Effector memory CD4-positive, alpha-beta T cell (primary cell): ENCODE data around the gene LRRN2.
"Not testable (repeated sequence)": the region's sequence is repeated elsewhere in the genome, so short reads cannot be mapped to it uniquely, and the experiment has no call there.

Source experiments
- DNase-seq, 3 donors: peaks; one replicate each; pipeline ENCODE4 v3.0.0-alpha.2; 2020
- H3K27ac ChIP-seq: 2 replicates; pipeline ENCODE4 v1.7.0; 2013; ENCODE audit warnings: mild to moderate bottlenecking, low read length, moderate library complexity; ENCODE audit not compliant: insufficient read depth, poor library complexity, severe bottlenecking
- H3K27me3 ChIP-seq: replicated peaks from 2 replicates; pipeline ENCODE4 v1.7.0; 2013; ENCODE audit warnings: mild to moderate bottlenecking, low read length; ENCODE audit not compliant: insufficient read depth, control insufficient read depth, poor library complexity, severe bottlenecking
- H3K36me3 ChIP-seq: 2 replicates; pipeline ENCODE4 v1.7.0; 2013; ENCODE audit warnings: mild to moderate bottlenecking, low read length, moderate library complexity; ENCODE audit not compliant: control insufficient read depth, insufficient read depth
- H3K4me1 ChIP-seq: 2 replicates; pipeline ENCODE4 v1.7.0; 2013; ENCODE audit warnings: low read length, mild to moderate bottlenecking; ENCODE audit not compliant: control insufficient read depth, insufficient read depth, poor library complexity, severe bottlenecking
- H3K4me3 ChIP-seq: 2 replicates; pipeline ENCODE4 v1.7.0; 2013; ENCODE audit warnings: low read length, low read depth, mild to moderate bottlenecking; ENCODE audit not compliant: insufficient read depth, poor library complexity, severe bottlenecking
- H3K9me3 ChIP-seq: 2 replicates; pipeline ENCODE4 v1.7.0; 2013; ENCODE audit warnings: mild to moderate bottlenecking, low read length, moderate library complexity; ENCODE audit not compliant: control insufficient read depth

The LRRN2 gene

GRCh38 chr1:204692841-204693356 lies 7.4 kb upstream of the LRRN2 start:
- H3K9me3 ChIP-seq = no peaks in the 10 kb centered on the region
- DNase-seq = no peak
- no peak overlapping the region for H3K27ac ChIP-seq
- no peaks in the 10 kb centered on the region for H3K27me3 ChIP-seq
- no peaks in the 10 kb centered on the region for H3K4me1 ChIP-seq
- no peaks in the 10 kb centered on the region for H3K36me3 ChIP-seq
- no peak overlapping the region for H3K4me3 ChIP-seq

GRCh38 chr1:204692325-204692840 lies 6.8 kb upstream of the LRRN2 start:
- Histone ChIP-seq H3K27me3 (no peaks in the 10 kb centered on the region), H3K9me3 (no peaks in the 10 kb centered on the region), H3K36me3 (no peaks in the 10 kb centered on the region)

GRCh38 chr1:204691328-204691730 lies 5.8 kb upstream of the LRRN2 start:
- DNase-seq, H3K27me3 ChIP-seq, H3K4me3 ChIP-seq, H3K4me1 ChIP-seq, H3K36me3 ChIP-seq, H3K9me3 ChIP-seq, H3K27ac ChIP-seq: not testable (repeated sequence)

More at GRCh38 chr1:204692325-204692840, 6.8 kb upstream of the LRRN2 start:
- H3K27ac ChIP-seq = no peak overlapping the region
- no peak overlapping the region for H3K4me3 ChIP-seq
- no peaks in the 10 kb centered on the region for H3K4me1 ChIP-seq
- DNase-seq = no peak

- Histone ChIP-seq H3K27ac (no peak overlapping the region), H3K27me3 (no peaks in the 10 kb centered on the region), H3K4me1 (peaks cover 10% of the 10 kb centered on the region), H3K4me3 (no peak overlapping the region), H3K36me3 (no peaks in the 10 kb centered on the region), H3K9me3 (no peaks in the 10 kb centered on the region)
- DNase-seq = no peak
These were observed 3.2 kb upstream of the LRRN2 start for GRCh38 chr1:204688776-204689175.

DNA sequence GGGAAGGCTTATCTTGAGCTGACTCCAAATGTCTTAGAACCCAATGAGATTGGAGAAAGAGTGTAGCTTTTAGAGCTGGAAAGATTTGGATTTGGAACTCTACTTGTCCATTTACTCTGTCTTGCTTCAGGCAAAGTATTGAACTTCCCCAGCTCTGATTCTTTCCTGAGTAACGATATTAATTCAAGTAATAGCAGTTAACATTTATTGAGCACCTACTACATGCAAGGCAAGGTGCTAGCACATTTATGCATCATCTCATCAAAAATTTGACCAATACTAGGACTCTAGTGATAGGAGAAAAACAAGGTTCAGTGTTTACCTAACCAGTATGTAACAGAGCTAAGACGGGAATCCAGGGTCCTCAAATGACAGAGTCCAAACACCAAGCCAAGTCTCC lies 2.5 kb upstream of the LRRN2 start:
- Histone ChIP-seq H3K27me3 (no peaks in the 10 kb centered on the region), H3K36me3 (no peaks in the 10 kb centered on the region), H3K4me3 (no peak overlapping the region), H3K9me3 (no peaks in the 10 kb centered on the region), H3K4me1 (peaks cover 10% of the 10 kb centered on the region), H3K27ac (no peak overlapping the region)
- no peak for DNase-seq

GRCh38 chr1:204684571-204685235 lies 835 bp downstream of the LRRN2 start:
- no peaks in the 10 kb centered on the region for H3K27me3 ChIP-seq
- H3K9me3 ChIP-seq = no peaks in the 10 kb centered on the region
- no peak overlapping the region for H3K4me3 ChIP-seq
- no peak for DNase-seq
- H3K36me3 ChIP-seq = no peaks in the 10 kb centered on the region
- H3K27ac ChIP-seq = no peak overlapping the region
- H3K4me1 ChIP-seq = peaks cover 10% of the 10 kb centered on the region

- no peak overlapping the region for H3K4me3 ChIP-seq
- H3K4me1 ChIP-seq = peaks cover 10% of the 10 kb centered on the region
- H3K36me3 ChIP-seq = no peaks in the 10 kb centered on the region
- H3K27ac ChIP-seq = no peak overlapping the region
- no peaks in the 10 kb centered on the region for H3K27me3 ChIP-seq
- no peaks in the 10 kb centered on the region for H3K9me3 ChIP-seq
- no peak for DNase-seq
These were observed 1.4 kb downstream of the LRRN2 start for GRCh38 chr1:204684206-204684570.

GRCh38 chr1:204683284-204684205 lies 2.0 kb downstream of the LRRN2 start:
- Histone ChIP-seq H3K4me3 (no peak overlapping the region), H3K36me3 (no peaks in the 10 kb centered on the region), H3K9me3 (no peaks in the 10 kb centered on the region), H3K27ac (no peak overlapping the region), H3K4me1 (peaks cover 10% of the 10 kb centered on the region), H3K27me3 (no peaks in the 10 kb centered on the region)
- DNase-seq = no peak

GRCh38 chr1:204680461-204680860 lies 5.1 kb downstream of the LRRN2 start:
- Histone ChIP-seq H3K27me3 (no peaks in the 10 kb centered on the region), H3K4me3 (no peak overlapping the region), H3K27ac (no peak overlapping the region), H3K36me3 (no peaks in the 10 kb centered on the region), H3K9me3 (no peaks in the 10 kb centered on the region), H3K4me1 (peaks cover 7% of the 10 kb centered on the region)
- no peak for DNase-seq

DNA sequence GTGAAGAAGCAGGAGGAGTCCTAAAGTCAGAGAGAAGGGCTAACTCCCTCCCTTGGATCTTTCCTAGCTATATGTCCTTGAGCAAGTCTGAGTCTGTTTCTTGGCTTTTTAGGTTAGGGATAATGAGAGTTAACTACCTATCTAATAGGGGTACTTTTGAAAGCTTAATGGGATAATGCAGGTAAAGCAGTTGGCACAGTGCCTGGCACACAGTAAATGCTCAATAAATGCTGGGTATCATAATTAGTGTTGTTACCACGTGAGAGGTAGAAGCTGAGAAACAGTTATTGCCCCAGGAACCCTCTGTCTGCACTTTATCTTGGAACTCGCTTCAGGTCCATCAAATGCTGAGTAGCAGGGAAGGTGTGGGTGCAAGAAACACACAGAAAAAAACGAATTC lies 5.5 kb downstream of the LRRN2 start:
- no peaks in the 10 kb centered on the region for H3K27me3 ChIP-seq
- no peak for DNase-seq
- no peak overlapping the region for H3K27ac ChIP-seq
- H3K4me1 ChIP-seq = peaks cover 6% of the 10 kb centered on the region
- H3K9me3 ChIP-seq = no peaks in the 10 kb centered on the region
- H3K4me3 ChIP-seq = no peak overlapping the region
- no peaks in the 10 kb centered on the region for H3K36me3 ChIP-seq
